COLO829 (cell line): ENCODE measurements around the gene NACC1.

Source experiments
- DNase-seq: peaks from one replicate; pipeline ENCODE4 v3.0.0; 2012; ENCODE audit warnings: low spot score

The NACC1 gene

GRCh38 chr19:13087795-13088537, 30.1 kb upstream of the NACC1 start:
- no peak for DNase-seq

- no peak for DNase-seq
Measured at GRCh38 chr19:13089139-13089856, 28.8 kb upstream of the NACC1 start.

- no peak for DNase-seq
Measured at GRCh38 chr19:13089857-13090507, 28.1 kb upstream of the NACC1 start.

GRCh38 chr19:13090511-13091231, 27.4 kb upstream of the NACC1 start:
- no peak for DNase-seq

GRCh38 chr19:13091400-13092157, 26.5 kb upstream of the NACC1 start:
- no peak for DNase-seq

- DNase-seq: no peak
Measured at GRCh38 chr19:13092158-13092543, 25.9 kb upstream of the NACC1 start.

- no peak for DNase-seq
Measured at GRCh38 chr19:13092606-13093235, 25.3 kb upstream of the NACC1 start.

- DNase-seq: peak; percentile 81
Measured at GRCh38 chr19:13093407-13094105, 24.5 kb upstream of the NACC1 start.

- no peak for DNase-seq
Measured at GRCh38 chr19:13094106-13094504, 24.0 kb upstream of the NACC1 start.

- no peak for DNase-seq
Measured at GRCh38 chr19:13094771-13095392, 23.2 kb upstream of the NACC1 start.

GRCh38 chr19:13095393-13095784, 22.7 kb upstream of the NACC1 start:
- DNase-seq: no peak

GRCh38 chr19:13095934-13096927, 21.8 kb upstream of the NACC1 start:
- no peak for DNase-seq

GRCh38 chr19:13097033-13097462, 21.0 kb upstream of the NACC1 start:
- no peak for DNase-seq

GRCh38 chr19:13097463-13098258, 20.4 kb upstream of the NACC1 start:
- no peak for DNase-seq

GRCh38 chr19:13098277-13099072, 19.6 kb upstream of the NACC1 start:
- no peak for DNase-seq

GRCh38 chr19:13099073-13099999, 18.7 kb upstream of the NACC1 start:
- DNase-seq: no peak
